Chondrocyte (in vitro differentiated cells): ENCODE data around the gene AGBL4. TPM values are rescaled to one million over a fixed set of nuclear protein-coding genes. Genes with fewer than 3 reads are reported as not detected.

Experiments
- DNase-seq: peaks from one replicate; pipeline ENCODE4 v3.0.0; 2021; ENCODE audit warnings: mixed read lengths, low spot score
- H3K27ac Mint-ChIP-seq: one replicate; pipeline ENCODE4 v1.8.0; 2021; ENCODE audit warnings: mild to moderate bottlenecking, moderate library complexity, mixed read lengths; ENCODE audit not compliant: unreplicated experiment
- H3K27me3 Mint-ChIP-seq: 2 replicates; pipeline ENCODE4 v1.8.0; 2021; ENCODE audit warnings: low read depth, mixed read lengths
- H3K36me3 Mint-ChIP-seq: 2 replicates; pipeline ENCODE4 v1.8.0; 2021; ENCODE audit warnings: low read depth, mixed read lengths
- H3K4me1 Mint-ChIP-seq: 2 replicates; pipeline ENCODE4 v1.8.0; 2021; ENCODE audit warnings: low read depth, mild to moderate bottlenecking, mixed read lengths
- H3K4me3 Mint-ChIP-seq: one replicate; pipeline ENCODE4 v1.8.0; 2021; ENCODE audit warnings: mild to moderate bottlenecking, moderate library complexity, mixed read lengths; ENCODE audit not compliant: unreplicated experiment
- H3K9me3 Mint-ChIP-seq: 2 replicates; pipeline ENCODE4 v1.8.0; 2021; ENCODE audit warnings: low read depth, mixed read lengths
- total RNA-seq: library from RNA; stranded (reverse); gene quantifications from 3 replicates; pipeline ENCODE4 v1.2.1, GENCODE V29; 2021
- TF ChIP-seq, protein P1 (sequence below): fragments of 200-600 bp; sonication (generic); IDR thresholded peaks from 2 replicates; pipeline ENCODE4 v1.5.0; 2021; ENCODE audit warnings: antibody characterized with exemption, mild to moderate bottlenecking, moderate library complexity

AGBL4 gene
- total RNA-seq, 1 donor from 2014 or later: not detected

DNA sequence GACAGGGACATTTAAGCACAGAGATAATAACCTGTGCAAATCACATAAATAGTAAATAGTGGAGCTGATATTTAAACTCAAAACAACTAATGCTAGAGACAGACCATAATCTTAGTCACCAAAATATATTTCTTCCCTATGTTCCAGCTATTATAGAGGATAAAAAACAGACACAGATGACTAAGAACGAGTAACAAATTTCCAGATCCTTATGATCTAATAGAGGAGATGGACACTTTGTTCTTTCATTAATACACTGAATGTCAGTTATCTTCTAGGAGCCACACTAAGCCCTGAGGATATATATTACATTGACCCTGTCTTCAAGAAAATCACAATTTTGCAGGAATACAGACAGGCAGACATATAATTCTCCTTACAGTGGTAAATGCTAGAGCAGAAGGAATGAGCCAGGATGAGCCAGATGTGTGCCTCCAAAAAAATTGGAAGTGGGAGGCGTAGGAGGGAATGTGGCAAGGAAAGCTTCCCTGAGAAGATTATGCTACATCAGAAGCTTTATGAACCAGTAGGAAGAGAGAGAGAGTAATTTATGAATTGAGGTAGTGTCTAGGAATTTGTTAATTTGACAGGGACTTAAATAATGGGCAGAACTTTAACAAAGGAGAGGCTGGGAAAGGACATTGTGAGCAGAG lies 851.7 kb downstream of the AGBL4 start:
- Mint-ChIP-seq H3K27me3 (no peaks in the 10 kb centered on the region), H3K27ac (no peak overlapping the region), H3K36me3 (no peaks in the 10 kb centered on the region), H3K4me1 (no peaks in the 10 kb centered on the region), H3K9me3 (peaks cover 9% of the 10 kb centered on the region), H3K4me3 (no peak overlapping the region)
- DNase-seq: no peak
- TF ChIP-seq, protein P1, sequence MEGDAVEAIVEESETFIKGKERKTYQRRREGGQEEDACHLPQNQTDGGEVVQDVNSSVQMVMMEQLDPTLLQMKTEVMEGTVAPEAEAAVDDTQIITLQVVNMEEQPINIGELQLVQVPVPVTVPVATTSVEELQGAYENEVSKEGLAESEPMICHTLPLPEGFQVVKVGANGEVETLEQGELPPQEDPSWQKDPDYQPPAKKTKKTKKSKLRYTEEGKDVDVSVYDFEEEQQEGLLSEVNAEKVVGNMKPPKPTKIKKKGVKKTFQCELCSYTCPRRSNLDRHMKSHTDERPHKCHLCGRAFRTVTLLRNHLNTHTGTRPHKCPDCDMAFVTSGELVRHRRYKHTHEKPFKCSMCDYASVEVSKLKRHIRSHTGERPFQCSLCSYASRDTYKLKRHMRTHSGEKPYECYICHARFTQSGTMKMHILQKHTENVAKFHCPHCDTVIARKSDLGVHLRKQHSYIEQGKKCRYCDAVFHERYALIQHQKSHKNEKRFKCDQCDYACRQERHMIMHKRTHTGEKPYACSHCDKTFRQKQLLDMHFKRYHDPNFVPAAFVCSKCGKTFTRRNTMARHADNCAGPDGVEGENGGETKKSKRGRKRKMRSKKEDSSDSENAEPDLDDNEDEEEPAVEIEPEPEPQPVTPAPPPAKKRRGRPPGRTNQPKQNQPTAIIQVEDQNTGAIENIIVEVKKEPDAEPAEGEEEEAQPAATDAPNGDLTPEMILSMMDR: no peak

DNA sequence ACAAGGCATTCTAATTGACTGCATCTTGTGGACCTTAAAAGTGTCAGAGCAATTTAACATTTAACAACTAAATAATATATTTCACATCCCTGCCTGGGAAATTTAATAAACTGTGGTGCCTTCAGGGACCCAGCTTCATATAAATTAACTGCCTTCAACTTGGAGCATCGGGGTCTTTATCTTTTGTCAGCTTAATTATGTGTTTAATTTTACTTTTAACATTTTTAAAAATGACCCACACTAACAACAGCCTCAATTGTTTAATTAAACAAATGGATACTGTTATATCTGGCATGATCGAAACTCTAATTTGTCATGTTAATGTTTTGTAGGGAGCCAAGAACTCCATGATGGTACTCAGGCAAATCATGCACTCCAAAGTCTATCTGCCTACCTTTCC lies 857.7 kb downstream of the AGBL4 start:
- Mint-ChIP-seq H3K4me1 (no peaks in the 10 kb centered on the region), H3K27me3 (no peaks in the 10 kb centered on the region), H3K9me3 (peaks cover 4% of the 10 kb centered on the region), H3K4me3 (no peak overlapping the region), H3K36me3 (no peaks in the 10 kb centered on the region), H3K27ac (no peak overlapping the region)
- TF ChIP-seq, protein P1: no peak
- no peak for DNase-seq

DNA sequence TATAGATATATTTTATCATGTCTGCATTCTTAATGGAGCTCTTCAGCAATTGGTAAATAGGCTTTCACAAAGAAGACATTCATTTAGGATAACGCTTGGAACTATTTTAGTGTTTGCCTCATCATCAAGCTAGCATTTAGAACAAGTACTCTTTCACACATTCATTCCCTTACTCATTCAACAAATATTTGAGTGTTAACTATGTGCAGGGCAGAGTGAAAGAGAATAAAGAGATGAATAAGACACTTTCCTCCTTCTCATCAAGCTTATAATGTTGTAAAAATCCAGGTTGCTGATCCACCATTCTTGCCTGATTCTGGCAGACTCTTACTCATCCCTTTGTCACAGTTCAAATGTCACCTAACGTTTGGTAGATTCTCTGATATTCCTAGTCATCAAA lies 860.7 kb downstream of the AGBL4 start:
- no peak for DNase-seq
- no peak overlapping the region for H3K4me3 Mint-ChIP-seq
- no peaks in the 10 kb centered on the region for H3K27me3 Mint-ChIP-seq
- TF ChIP-seq, protein P1: no peak
- no peak overlapping the region for H3K27ac Mint-ChIP-seq
- H3K9me3 Mint-ChIP-seq: peaks cover 21% of the 10 kb centered on the region
- H3K4me1 Mint-ChIP-seq: no peaks in the 10 kb centered on the region
- no peaks in the 10 kb centered on the region for H3K36me3 Mint-ChIP-seq

DNA sequence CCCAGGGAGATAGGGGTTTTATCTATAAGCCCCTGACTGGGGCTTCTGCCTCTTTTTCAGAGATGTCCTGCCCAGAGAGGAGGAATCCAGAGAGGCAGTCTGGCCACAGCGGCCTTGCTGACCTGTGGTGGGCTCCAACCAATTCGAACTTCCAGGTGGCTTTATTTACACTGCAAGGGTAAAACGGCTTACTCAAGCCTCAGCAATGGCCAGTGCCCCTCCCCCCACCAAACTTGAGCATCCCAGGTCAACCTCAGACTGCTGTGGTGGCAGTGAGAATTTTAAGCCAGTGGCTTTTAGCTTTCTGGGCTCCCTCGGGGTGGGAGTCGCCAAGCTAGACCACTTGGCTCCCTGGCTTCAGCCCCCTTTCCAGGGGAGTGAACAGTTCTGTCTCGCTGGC lies 863.1 kb downstream of the AGBL4 start:
- Mint-ChIP-seq H3K9me3 (peaks cover 29% of the 10 kb centered on the region), H3K36me3 (no peaks in the 10 kb centered on the region), H3K27ac (no peak overlapping the region), H3K4me1 (no peaks in the 10 kb centered on the region), H3K4me3 (no peak overlapping the region), H3K27me3 (no peaks in the 10 kb centered on the region)
- DNase-seq: no peak
- TF ChIP-seq, protein P1: no peak

DNA sequence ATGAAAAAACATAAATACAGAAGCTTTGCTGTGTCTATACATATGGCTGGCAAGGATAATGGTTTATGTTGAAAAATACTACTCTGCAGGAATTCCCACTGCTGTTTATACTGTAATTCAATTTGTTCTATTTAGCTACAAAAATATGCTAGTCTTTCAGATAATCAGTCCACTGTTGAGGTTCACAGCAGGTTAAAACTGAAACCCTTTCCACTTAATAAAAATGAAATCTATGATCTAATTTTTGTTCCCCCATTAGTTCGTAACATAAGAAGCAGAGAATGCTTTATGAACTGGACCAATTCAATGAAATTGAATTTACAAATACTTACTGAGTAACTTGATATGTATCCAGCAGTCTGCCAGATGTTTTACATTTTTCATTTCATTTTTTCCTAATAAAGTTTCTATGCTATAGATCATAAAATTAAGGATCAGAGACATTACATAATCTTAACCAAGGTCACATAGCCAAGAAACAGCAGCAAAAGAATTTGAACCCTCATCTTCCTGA lies 887.0 kb downstream of the AGBL4 start:
- Mint-ChIP-seq H3K4me1 (no peaks in the 10 kb centered on the region), H3K27ac (no peak overlapping the region), H3K27me3 (no peaks in the 10 kb centered on the region), H3K36me3 (no peaks in the 10 kb centered on the region), H3K4me3 (no peak overlapping the region), H3K9me3 (peaks cover 29% of the 10 kb centered on the region)
- TF ChIP-seq, protein P1: no peak
- DNase-seq: no peak
